DOHH2 (cell line): Measurements from ENCODE around the gene KAZALD1.

ENCODE experiments used
- EZH2phosphoT487 ChIP-seq: fragments of 200-600 bp; sonication (generic); IDR thresholded peaks from 2 replicates; pipeline ENCODE4 v1.6.1; 2017; ENCODE audit warnings: borderline replicate concordance, mild to moderate bottlenecking, antibody characterized with exemption, low read length, moderate library complexity, mixed read lengths
- TF ChIP-seq, protein P1 (sequence below): fragments of 200-600 bp; sonication (generic); IDR thresholded peaks from one replicate; pipeline ENCODE4 v1.5.1; 2014; ENCODE audit warnings: antibody characterized with exemption, mild to moderate bottlenecking, low read depth, low read length; ENCODE audit not compliant: poor library complexity, severe bottlenecking

DNA sequence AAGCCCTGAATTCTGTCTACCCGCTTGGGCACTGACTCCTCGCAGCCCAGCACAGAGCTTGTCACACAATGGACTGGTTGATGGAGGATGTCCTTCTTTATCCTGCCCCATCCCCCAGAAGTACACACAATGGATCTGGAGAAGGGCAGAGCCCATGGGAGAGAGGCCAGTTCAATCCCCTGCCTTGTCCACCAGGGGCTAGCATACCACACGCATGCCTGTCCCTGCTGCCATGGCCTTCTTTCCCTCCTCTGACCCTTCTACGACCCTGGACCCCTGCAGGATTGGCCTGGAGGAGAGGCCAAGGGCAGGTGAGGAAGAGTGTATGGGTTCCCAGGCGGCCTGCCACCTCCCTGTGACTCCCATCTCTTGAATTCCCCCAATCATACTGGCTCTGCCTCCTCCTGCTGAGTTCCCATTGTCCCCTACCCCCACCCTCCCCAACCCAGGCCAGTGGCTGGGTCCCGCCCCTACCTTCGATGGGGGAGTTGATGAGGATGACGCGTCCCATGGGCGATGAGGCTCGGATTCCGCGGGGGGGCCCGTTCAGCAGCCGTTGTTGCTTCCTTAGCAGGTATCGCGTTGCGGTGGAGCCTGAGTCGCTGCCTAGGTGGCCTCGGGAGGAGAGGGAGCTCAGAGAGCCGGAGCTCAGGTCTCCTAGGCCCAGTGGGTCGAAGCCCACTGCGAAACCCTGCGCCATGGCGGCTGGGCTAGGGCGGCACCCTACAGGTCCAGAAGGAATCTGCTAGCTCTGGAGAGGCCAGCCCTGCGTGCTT is 32.1 kb upstream of the KAZALD1 start:
- TF ChIP-seq, protein P1, sequence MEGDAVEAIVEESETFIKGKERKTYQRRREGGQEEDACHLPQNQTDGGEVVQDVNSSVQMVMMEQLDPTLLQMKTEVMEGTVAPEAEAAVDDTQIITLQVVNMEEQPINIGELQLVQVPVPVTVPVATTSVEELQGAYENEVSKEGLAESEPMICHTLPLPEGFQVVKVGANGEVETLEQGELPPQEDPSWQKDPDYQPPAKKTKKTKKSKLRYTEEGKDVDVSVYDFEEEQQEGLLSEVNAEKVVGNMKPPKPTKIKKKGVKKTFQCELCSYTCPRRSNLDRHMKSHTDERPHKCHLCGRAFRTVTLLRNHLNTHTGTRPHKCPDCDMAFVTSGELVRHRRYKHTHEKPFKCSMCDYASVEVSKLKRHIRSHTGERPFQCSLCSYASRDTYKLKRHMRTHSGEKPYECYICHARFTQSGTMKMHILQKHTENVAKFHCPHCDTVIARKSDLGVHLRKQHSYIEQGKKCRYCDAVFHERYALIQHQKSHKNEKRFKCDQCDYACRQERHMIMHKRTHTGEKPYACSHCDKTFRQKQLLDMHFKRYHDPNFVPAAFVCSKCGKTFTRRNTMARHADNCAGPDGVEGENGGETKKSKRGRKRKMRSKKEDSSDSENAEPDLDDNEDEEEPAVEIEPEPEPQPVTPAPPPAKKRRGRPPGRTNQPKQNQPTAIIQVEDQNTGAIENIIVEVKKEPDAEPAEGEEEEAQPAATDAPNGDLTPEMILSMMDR = no peak
- no peak for TF ChIP-seq EZH2phosphoT487
